Pulmonary artery endothelial cell (primary cell): ENCODE data around the gene ATP8B4. TPM values are rescaled to one million over a fixed set of nuclear protein-coding genes. Genes with fewer than 3 reads are reported as not detected.

Experiments used
- DNase-seq: peaks from one replicate; pipeline ENCODE4 v3.0.0-alpha.2; 2011; ENCODE audit warnings: low read depth, low spot score
- total RNA-seq: library from RNA; depleted of rRNA; stranded (reverse); fragments of >200 nt; gene quantifications from 2 replicates; pipeline ENCODE4 v1.2.3, GENCODE V29; 2014

ATP8B4 gene
- total RNA-seq, 1 donor from 2014 or later = not detected

GRCh38 chr15:50064673-50065072, 54.4 kb downstream of the ATP8B4 start:
- DNase-seq = no peak

- no peak for DNase-seq
Observed at GRCh38 chr15:50063226-50063625, 55.8 kb downstream of the ATP8B4 start.

GRCh38 chr15:50061503-50061902, 57.5 kb downstream of the ATP8B4 start:
- DNase-seq = no peak

- no peak for DNase-seq
Observed at GRCh38 chr15:50059883-50060282, 59.1 kb downstream of the ATP8B4 start.

- DNase-seq = no peak
Observed at GRCh38 chr15:50059203-50059772, 59.7 kb downstream of the ATP8B4 start.

GRCh38 chr15:50057905-50058639, 61.0 kb downstream of the ATP8B4 start:
- no peak for DNase-seq

- DNase-seq = no peak
Observed at GRCh38 chr15:50057196-50057595, 61.8 kb downstream of the ATP8B4 start.

- DNase-seq = no peak
Observed at GRCh38 chr15:50055750-50056157, 63.3 kb downstream of the ATP8B4 start.

- no peak for DNase-seq
Observed at GRCh38 chr15:50055332-50055731, 63.7 kb downstream of the ATP8B4 start.

GRCh38 chr15:50053055-50053856, 65.8 kb downstream of the ATP8B4 start:
- no peak for DNase-seq

- no peak for DNase-seq
Observed at GRCh38 chr15:50051811-50052419, 67.1 kb downstream of the ATP8B4 start.

GRCh38 chr15:50050986-50051743, 67.9 kb downstream of the ATP8B4 start:
- no peak for DNase-seq

GRCh38 chr15:50049871-50050270, 69.2 kb downstream of the ATP8B4 start:
- DNase-seq = no peak

GRCh38 chr15:50046867-50047266, 72.2 kb downstream of the ATP8B4 start:
- no peak for DNase-seq

GRCh38 chr15:50046159-50046558, 72.9 kb downstream of the ATP8B4 start:
- DNase-seq = no peak

GRCh38 chr15:50044904-50045303, 74.1 kb downstream of the ATP8B4 start:
- DNase-seq = no peak

- DNase-seq = no peak
Observed at GRCh38 chr15:50044406-50044805, 74.6 kb downstream of the ATP8B4 start.

GRCh38 chr15:50042775-50043174, 76.3 kb downstream of the ATP8B4 start:
- DNase-seq = no peak

- no peak for DNase-seq
Observed at GRCh38 chr15:50030456-50030855, 88.6 kb downstream of the ATP8B4 start.

GRCh38 chr15:50028326-50028725, 90.7 kb downstream of the ATP8B4 start:
- no peak for DNase-seq

- no peak for DNase-seq
Observed at GRCh38 chr15:50024281-50024680, 94.8 kb downstream of the ATP8B4 start.
